ENCODE measurements around the gene RGMB.
"Not testable (repeated sequence)": the region's sequence is repeated elsewhere in the genome, so short reads cannot be mapped to it uniquely, and the experiment has no call there.

Gene RGMB

GRCh38 chr5:98773464-98774191 lies at the start of gene RGMB:
RGMB (plus strand) TSS chr5:98773663; CDS start chr5:98774071, 408 bp downstream.
- peak; percentile 96 for DNase-seq (ENCODE audit: low spot score)

- no peak for DNase-seq (ENCODE audit: low spot score)
Measured at GRCh38 chr5:98726258-98726657, 47.2 kb upstream of the RGMB start.

GRCh38 chr5:98727686-98728085 lies 45.8 kb upstream of the RGMB start:
- DNase-seq (ENCODE audit: low spot score) = no peak

GRCh38 chr5:98734646-98735045 lies 38.8 kb upstream of the RGMB start:
- no peak for DNase-seq (ENCODE audit: low spot score)

- DNase-seq (ENCODE audit: low spot score) = peak; percentile 30
Measured at GRCh38 chr5:98735806-98736507, 37.5 kb upstream of the RGMB start.

GRCh38 chr5:98736753-98737152 lies 36.7 kb upstream of the RGMB start:
- no peak for DNase-seq (ENCODE audit: low spot score)

- not testable (repeated sequence) for DNase-seq (ENCODE audit: low spot score)
Measured at GRCh38 chr5:98737441-98737840, 36.0 kb upstream of the RGMB start.

GRCh38 chr5:98738481-98739149 lies 34.8 kb upstream of the RGMB start:
- DNase-seq (ENCODE audit: low spot score) = not testable (repeated sequence)

GRCh38 chr5:98741926-98742325 lies 31.5 kb upstream of the RGMB start:
- no peak for DNase-seq (ENCODE audit: low spot score)

- no peak for DNase-seq (ENCODE audit: low spot score)
Measured at GRCh38 chr5:98742396-98743073, 30.9 kb upstream of the RGMB start.

GRCh38 chr5:98748259-98748658 lies 25.2 kb upstream of the RGMB start:
- DNase-seq (ENCODE audit: low spot score) = not testable (repeated sequence)

- DNase-seq (ENCODE audit: low spot score) = no peak
Measured at GRCh38 chr5:98749046-98749445, 24.4 kb upstream of the RGMB start.

GRCh38 chr5:98750693-98751092 lies 22.8 kb upstream of the RGMB start:
- DNase-seq (ENCODE audit: low spot score) = no peak

- DNase-seq (ENCODE audit: low spot score) = not testable (repeated sequence)
Measured at GRCh38 chr5:98752331-98752730, 21.1 kb upstream of the RGMB start.

- not testable (repeated sequence) for DNase-seq (ENCODE audit: low spot score)
Measured at GRCh38 chr5:98752801-98753200, 20.7 kb upstream of the RGMB start.

- no peak for DNase-seq (ENCODE audit: low spot score)
Measured at GRCh38 chr5:98753507-98753906, 20.0 kb upstream of the RGMB start.

- peak; percentile 36 for DNase-seq (ENCODE audit: low spot score)
Measured at GRCh38 chr5:98755406-98755805, 18.1 kb upstream of the RGMB start.

- no peak for DNase-seq (ENCODE audit: low spot score)
Measured at GRCh38 chr5:98757978-98758377, 15.5 kb upstream of the RGMB start.

- peak; percentile 79 for DNase-seq (ENCODE audit: low spot score)
Measured at GRCh38 chr5:98763001-98763630, 10.3 kb upstream of the RGMB start.

GRCh38 chr5:98765815-98766214 lies 7.6 kb upstream of the RGMB start:
- DNase-seq (ENCODE audit: low spot score) = no peak

GRCh38 chr5:98767581-98767980 lies 5.9 kb upstream of the RGMB start:
- DNase-seq (ENCODE audit: low spot score) = no peak

Measured in AG08396 (cell line).